Measurements from ENCODE around the gene HIVEP3. TPM values are rescaled to one million over a fixed set of nuclear protein-coding genes. Genes with fewer than 3 reads are reported as not detected.

HIVEP3 gene
- total RNA-seq: 4.9 and 8.5 TPM in 2 replicates

GRCh38 chr1:41918450-41919043 lies at the start of gene HIVEP3:
Gene HIVEP3, minus strand, starts transcription at chr1:41918922.

GRCh38 chr1:41484402-41485241 lies 434.1 kb downstream of the HIVEP3 start, which contains the start of gene EDN2:
Gene EDN2, minus strand, starts transcription at chr1:41484683. Its CDS starts 82 bp downstream, at chr1:41484601.

Other genes with a start within 250 kb of the HIVEP3 start
- gene GUCA2B, start 234.5 kb upstream of the HIVEP3 start, total RNA-seq: not detected in 2 replicates
- gene GUCA2A, start 245.8 kb upstream of the HIVEP3 start, total RNA-seq: not detected in 2 replicates

Data from mesangial cell (primary cell).